ENCODE data around the gene SLC24A3.

The SLC24A3 gene

DNA sequence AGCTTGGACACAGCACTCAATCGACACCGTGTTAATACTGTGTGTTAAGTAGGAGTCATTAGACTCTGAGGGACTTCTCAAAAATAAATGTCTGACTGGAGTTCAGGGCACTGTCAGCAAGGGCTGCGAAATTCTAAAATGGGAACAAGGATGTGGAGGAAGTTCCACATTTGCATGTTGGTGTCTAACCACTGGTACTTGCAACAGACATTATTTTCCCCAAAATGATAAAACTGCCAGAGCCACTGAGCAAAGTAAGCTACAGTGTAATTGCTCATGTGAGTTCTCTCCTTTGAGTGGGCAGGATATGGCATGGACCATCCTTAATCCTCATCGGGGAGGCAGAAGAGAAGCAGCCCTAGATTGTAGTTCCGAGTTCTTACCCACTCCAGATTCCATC is 215.9 kb downstream of the SLC24A3 start:
- H3K4me3 ChIP-seq (ENCODE audit: low read length): no peak overlapping the region
- no peak for DNase-seq (ENCODE audit: low read depth)
- TF ChIP-seq, protein P1, sequence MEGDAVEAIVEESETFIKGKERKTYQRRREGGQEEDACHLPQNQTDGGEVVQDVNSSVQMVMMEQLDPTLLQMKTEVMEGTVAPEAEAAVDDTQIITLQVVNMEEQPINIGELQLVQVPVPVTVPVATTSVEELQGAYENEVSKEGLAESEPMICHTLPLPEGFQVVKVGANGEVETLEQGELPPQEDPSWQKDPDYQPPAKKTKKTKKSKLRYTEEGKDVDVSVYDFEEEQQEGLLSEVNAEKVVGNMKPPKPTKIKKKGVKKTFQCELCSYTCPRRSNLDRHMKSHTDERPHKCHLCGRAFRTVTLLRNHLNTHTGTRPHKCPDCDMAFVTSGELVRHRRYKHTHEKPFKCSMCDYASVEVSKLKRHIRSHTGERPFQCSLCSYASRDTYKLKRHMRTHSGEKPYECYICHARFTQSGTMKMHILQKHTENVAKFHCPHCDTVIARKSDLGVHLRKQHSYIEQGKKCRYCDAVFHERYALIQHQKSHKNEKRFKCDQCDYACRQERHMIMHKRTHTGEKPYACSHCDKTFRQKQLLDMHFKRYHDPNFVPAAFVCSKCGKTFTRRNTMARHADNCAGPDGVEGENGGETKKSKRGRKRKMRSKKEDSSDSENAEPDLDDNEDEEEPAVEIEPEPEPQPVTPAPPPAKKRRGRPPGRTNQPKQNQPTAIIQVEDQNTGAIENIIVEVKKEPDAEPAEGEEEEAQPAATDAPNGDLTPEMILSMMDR (IDR thresholded peaks at IDR 0.05; ENCODE audit: insufficient read depth, low read depth, low read length, missing control alignments): no peak

DNA sequence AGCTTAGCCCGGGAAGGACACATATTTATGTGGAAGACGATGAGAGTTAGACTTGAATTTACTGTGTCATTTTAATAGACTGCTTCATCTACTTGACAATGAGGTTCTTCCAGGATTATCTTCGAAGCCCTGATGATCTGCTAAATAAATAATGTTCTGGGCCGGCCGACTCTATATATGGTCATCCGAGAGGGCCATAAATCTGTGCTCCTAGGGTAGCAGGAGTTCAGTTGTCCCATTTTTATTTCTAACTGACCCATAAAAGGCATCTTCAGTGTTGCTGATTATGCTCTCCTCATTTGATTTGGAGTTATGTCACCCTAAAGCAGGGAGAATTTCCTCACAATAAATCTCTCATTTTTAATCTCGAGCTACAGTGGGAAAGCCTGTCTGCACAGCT is 217.1 kb downstream of the SLC24A3 start:
- DNase-seq (ENCODE audit: low read depth): no peak
- no peak overlapping the region for H3K4me3 ChIP-seq (ENCODE audit: low read length)
- TF ChIP-seq, protein P1 (IDR thresholded peaks at IDR 0.05; ENCODE audit: insufficient read depth, low read depth, low read length, missing control alignments): no peak

DNA sequence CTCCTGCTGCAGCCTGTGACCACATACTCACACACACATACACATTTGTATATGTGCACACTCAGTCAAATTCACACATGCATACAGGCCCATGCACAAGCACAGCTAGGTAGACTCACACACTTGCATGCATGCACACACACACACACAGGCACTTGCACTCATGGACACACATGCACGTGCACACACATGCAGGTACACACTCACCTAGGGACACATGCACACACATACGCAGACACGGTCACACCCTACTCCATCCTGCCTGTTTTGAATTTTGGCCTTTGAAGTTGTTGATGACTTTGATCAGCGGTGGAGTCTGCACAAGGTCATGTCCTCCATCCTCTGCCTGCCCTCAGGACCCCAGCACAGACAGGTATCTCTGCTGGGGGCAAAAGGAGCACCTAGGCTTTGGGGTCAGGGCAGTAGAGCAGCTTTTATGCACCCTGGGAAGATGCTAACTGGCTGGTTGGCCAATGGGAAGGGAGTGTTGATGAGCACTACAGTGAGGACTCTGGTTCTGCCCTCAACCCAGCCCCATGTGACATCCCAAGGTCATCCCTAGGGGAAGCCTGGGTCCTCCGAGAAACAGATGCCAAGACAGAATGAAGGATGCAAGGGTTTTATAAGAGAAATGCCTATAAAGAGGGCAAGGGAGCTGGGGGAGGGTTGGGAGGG is 218.3 kb downstream of the SLC24A3 start:
- DNase-seq (ENCODE audit: low read depth): no peak
- TF ChIP-seq, protein P1 (IDR thresholded peaks at IDR 0.05; ENCODE audit: insufficient read depth, low read depth, low read length, missing control alignments): no peak

DNA sequence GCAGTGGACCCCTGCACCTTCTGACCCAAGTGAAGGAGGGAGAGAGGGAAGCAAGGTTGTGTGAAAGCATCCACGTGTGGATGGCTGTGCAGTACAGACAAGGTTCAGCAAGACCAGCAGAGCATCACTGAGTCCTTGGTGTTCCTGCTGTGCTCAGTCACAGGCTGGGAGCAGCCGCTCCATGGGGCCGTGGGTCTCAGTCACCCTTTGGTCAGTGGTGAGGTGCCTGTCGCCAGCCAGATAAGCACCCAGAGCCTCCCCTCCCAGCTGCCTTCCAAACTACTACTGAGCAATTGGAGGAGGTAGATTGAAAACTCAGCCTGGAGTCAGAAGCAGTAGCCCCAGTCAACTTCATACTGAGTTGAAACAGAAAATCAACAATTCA is 218.9 kb downstream of the SLC24A3 start:
- DNase-seq (ENCODE audit: low read depth): no peak
- TF ChIP-seq, protein P1 (IDR thresholded peaks at IDR 0.05; ENCODE audit: insufficient read depth, low read depth, low read length, missing control alignments): no peak
- no peak overlapping the region for H3K4me3 ChIP-seq (ENCODE audit: low read length)

More for the DNA sequence above, 218.3 kb downstream of the SLC24A3 start:
- H3K4me3 ChIP-seq (ENCODE audit: low read length): no peak overlapping the region

DNA sequence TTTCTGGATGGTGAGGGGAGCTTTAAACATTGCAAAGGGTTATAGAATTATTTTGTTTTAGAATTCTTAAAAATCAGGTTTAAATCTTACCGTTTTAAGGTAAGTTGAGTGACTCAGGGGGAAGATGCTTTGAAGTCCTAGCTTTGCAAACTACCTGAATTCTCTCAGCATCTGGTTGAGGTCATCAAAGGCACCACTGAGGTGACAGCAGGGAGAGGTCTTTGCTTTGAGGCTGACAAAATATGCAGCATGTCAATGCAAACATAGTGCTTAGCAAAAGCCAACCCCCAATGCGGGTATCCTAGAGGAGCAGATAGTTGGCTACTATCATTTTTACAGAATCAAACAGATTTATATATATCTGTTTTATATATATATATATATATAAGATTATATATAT is 219.5 kb downstream of the SLC24A3 start:
- TF ChIP-seq, protein P1 (IDR thresholded peaks at IDR 0.05; ENCODE audit: insufficient read depth, low read depth, low read length, missing control alignments): no peak
- no peak overlapping the region for H3K4me3 ChIP-seq (ENCODE audit: low read length)
- no peak for DNase-seq (ENCODE audit: low read depth)

DNA sequence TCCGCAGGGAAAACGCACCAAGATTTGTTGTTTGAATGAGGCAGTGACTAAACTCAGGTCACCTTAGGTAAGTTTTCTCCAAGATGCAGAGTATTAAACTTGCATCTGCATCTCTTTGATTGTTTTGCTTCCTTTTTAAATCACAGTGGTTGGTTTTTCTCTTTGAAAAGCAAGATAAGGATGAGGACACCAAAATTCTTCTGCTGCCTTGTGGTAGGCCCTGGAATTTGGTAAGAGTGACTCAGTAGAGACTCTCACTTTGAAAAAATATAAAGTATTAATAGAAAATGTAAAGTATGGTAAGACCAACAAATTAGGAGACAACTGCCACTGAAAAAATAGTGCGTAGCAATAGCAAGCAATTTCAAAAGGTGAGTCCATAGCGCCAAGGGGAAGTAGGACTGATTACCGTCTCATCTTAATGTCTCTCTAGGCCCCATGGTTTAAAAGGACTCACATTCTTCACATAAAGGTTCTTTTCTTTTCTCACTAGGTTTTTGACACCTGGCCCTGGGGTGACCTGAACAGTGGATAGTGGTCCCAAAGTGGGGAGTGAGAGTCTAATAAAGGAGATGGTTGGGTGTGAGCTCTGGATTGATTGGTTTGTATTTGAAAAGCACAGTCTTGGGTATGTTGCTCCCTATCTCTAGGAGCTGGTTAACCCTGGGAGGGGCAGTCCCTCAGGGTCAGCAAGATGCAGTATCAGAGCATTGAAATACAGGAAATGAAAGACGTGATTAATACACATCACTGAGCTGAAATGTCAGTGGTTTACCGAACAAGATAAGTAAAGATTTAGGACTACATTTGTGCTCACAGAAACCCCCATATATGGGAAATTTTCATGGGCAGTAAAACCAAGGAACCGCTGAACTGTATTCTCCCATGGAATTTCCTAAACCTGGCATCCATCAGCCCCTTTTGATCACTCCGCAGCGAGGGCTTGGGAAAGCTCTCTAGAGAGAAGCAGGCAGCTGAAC is 221.2 kb downstream of the SLC24A3 start:
- no peak overlapping the region for H3K4me3 ChIP-seq (ENCODE audit: low read length)
- TF ChIP-seq, protein P1 (IDR thresholded peaks at IDR 0.05; ENCODE audit: insufficient read depth, low read depth, low read length, missing control alignments): no peak
- DNase-seq (ENCODE audit: low read depth): no peak
